ENCODE measurements around the gene ATG14. TPM values are rescaled to one million over a fixed set of nuclear protein-coding genes. Genes with fewer than 3 reads are reported as not detected.
A peak's percentile ranks its signal among the peaks of the same experiment; 100 is the strongest.

The ATG14 gene
- total RNA-seq, 1 donor from 2014 or later, result 5.0 TPM

DNA sequence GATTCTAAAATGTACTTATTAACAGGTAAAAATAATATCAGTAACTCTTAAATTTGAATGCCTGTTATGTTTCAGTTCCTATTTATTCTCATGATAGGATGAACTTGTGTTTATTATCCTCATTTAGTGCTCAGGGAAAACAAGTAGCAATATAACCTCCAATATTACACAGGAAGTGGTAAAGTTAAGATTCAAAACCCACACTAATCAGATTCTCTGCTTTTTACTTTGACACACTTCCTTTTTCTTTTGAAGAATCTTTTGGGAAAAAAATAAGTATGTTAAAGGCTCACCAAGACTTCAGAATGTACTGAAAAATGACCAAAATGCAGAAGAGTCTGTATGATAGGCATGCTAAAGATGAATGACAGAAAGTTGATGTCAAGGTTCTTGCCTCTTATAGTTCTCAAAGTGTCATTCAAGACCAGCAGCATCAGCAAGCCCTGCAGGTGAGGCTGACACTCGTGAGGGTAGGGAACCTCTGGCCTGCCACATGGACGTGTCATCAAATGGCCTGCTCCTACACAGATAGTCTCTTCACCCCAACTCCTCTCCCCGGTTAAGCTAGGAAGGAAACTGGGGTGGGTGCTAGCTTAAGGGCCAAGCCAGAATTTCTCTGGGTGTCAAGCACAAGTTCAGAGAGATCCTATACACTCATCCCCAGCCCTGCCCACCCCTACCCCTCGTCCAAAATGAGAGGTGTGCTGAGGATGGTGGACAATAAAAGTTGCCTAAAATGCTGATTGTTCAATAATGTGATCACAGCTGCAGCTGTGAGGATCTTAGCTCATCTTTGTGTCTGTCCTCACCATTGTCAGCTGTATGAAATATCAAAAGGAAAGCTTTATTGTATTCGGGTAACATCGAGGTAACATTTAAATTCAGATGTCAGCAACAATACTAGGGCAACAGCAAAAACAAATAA lies 22.5 kb upstream of the ATG14 start:
- DNase-seq (ENCODE audit: low read depth), result no peak
- no peak overlapping the region for H3K4me3 ChIP-seq (ENCODE audit: low read depth, low read length)
- no peak for TF ChIP-seq CTCF (conservative IDR thresholded peaks at IDR 0.05; ENCODE audit: low read depth, low read length)

- no peak for TF ChIP-seq CTCF (conservative IDR thresholded peaks at IDR 0.05; ENCODE audit: low read depth, low read length)
- no peak for DNase-seq (ENCODE audit: low read depth)
- H3K4me3 ChIP-seq (ENCODE audit: low read depth, low read length), result no peak overlapping the region
Measured at GRCh38 chr14:55432628-55433027, 21.0 kb upstream of the ATG14 start.

DNA sequence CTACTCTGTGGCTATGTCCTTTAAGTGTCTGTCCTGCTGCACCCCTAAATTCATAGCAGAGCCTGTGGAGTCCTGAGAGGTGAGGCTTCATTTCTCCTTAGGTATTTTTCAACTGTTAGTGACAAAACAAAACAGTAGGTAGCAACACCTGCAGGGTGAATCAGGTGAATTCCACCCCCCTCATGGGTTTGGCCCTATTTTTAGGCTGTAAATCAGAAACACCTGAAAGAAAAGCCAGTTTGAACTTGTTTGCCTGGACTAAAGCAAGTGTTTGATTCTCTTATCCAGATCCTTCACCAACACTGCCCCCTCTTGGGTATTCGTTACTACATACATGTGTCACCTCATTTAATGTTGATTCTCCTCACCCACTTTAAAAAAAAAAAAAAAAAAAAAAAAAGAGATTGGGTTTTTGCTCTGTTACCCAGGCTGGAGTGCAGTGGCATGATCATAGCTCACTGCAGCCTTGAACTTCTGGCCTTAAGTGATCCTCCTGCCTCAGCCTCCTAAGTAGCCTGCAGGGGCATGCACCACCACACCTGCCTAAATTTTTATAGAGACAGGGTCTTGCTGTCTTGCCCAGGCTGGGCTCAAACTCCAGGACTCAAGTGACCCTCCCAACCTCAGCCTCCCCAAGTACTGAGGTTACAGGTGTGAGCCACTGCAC lies 18.5 kb upstream of the ATG14 start:
- TF ChIP-seq CTCF (conservative IDR thresholded peaks at IDR 0.05; ENCODE audit: low read depth, low read length), result peak; percentile 62
- DNase-seq (ENCODE audit: low read depth), result no peak

DNA sequence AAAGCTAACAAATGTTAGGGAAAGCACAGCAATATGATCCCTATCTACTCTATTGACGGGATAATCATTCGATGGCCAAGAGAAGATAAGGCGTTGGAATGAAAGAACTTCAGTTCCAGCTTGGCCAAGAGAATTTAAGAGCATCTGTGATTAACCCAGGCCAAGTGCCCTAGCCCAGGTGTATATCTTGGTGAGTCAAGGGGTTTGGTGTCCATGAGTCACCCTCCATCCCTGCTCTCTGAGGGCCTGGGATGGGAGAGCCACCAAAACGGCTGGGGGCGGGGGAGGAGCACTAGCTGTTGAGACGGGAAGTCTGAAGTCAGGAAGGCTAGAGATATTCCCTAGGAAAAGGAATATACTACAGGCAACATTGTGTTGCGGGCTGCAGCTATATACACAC lies 15.8 kb upstream of the ATG14 start:
- H3K4me3 ChIP-seq (ENCODE audit: low read depth, low read length), result no peak overlapping the region
- no peak for TF ChIP-seq CTCF (conservative IDR thresholded peaks at IDR 0.05; ENCODE audit: low read depth, low read length)
- DNase-seq (ENCODE audit: low read depth), result no peak

More for the DNA sequence above, 18.5 kb upstream of the ATG14 start:
- H3K4me3 ChIP-seq (ENCODE audit: low read depth, low read length), result no peak overlapping the region

DNA sequence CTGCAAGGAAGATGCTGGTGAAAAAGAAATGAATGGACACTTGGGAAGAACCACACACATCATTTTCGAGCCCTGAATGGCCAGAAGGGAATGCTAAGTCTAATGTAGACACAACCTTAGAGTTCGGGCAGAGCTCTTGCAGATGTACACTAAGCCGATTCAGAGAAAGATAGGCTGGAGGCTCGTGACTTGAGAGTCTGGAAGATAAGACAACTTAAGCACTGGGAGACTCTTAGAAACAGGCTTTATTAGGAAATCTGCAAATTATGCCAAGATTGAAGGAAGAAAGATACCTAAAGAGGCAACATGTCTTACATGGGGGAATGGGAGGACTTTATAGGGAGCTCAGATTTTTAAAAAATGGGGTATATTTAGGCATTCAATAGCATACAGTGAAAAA lies 15.3 kb upstream of the ATG14 start:
- no peak for TF ChIP-seq CTCF (conservative IDR thresholded peaks at IDR 0.05; ENCODE audit: low read depth, low read length)
- no peak for DNase-seq (ENCODE audit: low read depth)
- no peak overlapping the region for H3K4me3 ChIP-seq (ENCODE audit: low read depth, low read length)

DNA sequence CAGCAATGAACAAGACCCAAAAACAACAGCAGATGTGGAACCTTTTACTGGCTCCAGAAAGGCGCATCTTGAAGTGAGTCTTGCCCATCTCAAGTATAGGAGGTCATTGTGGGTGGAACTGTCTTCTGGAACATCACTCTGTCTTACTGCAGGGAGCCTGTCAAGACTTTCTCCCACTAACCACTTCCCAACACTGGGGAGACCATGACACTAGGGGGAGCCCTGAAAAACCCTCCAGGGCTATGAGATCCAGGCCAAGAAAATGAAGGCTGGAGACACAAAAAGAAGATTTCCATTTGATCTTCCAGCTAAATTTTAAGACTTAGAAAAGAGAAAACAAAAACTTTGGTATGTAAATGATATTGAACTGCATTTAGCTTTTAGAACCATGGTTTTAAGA lies 13.5 kb upstream of the ATG14 start:
- no peak for TF ChIP-seq CTCF (conservative IDR thresholded peaks at IDR 0.05; ENCODE audit: low read depth, low read length)
- no peak overlapping the region for H3K4me3 ChIP-seq (ENCODE audit: low read depth, low read length)
- DNase-seq (ENCODE audit: low read depth), result no peak
